ENCODE results near the gene SDK1.

DNA sequence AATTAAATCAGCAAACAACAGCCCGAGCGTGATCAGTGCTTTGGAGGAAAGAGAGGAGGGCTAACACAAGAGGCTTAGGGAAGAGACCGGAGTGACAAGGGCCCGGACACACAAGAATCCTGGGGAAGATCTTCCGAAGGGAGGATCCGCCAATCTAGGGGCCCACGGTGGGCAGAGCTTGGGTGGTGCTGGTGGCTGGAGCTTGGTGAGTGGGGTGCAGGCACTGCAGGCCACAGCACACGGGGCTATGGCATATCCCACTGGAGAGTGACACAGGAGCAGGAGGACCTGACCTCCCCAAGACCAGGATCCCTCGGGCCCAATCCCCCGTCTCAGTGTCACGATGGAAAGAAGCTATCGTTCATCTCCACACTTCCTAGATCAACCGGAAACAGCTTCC, 909.8 kb downstream of the SDK1 start:
- TF ChIP-seq POLR2A (IDR thresholded peaks at IDR 0.05; ENCODE audit: low read length): no peak
- TF ChIP-seq CTCF (IDR thresholded peaks at IDR 0.05): no peak
- no peak for TF ChIP-seq NR3C1 (IDR thresholded peaks at IDR 0.05)
- no peak for TF ChIP-seq USF2 (IDR thresholded peaks at IDR 0.05)
- no peak for TF ChIP-seq EHF (CRISPR knock-in tag; IDR thresholded peaks at IDR 0.05)
- TF ChIP-seq HDAC2 (IDR thresholded peaks at IDR 0.05): no peak
- TF ChIP-seq PHF8 (IDR thresholded peaks at IDR 0.05; ENCODE audit: borderline replicate concordance, low read depth): no peak
- TF ChIP-seq BHLHE40 (IDR thresholded peaks at IDR 0.05; ENCODE audit: low read depth, low read length): no peak
- TF ChIP-seq TP53 (CRISPR knock-in tag; IDR thresholded peaks at IDR 0.05): no peak
- TF ChIP-seq, protein P1, sequence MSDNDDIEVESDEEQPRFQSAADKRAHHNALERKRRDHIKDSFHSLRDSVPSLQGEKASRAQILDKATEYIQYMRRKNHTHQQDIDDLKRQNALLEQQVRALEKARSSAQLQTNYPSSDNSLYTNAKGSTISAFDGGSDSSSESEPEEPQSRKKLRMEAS (IDR thresholded peaks at IDR 0.05): no peak
- TF ChIP-seq EP300 (IDR thresholded peaks at IDR 0.05): no peak
- TF ChIP-seq CBX2 (IDR thresholded peaks at IDR 0.05; ENCODE audit: borderline replicate concordance, low read depth): no peak
- TF ChIP-seq ELK1 (IDR thresholded peaks at IDR 0.05; ENCODE audit: low read depth, low read length): no peak

All from A549 (cell line).